B cell (primary cell): ENCODE data around the gene ASPRV1. TPM values are rescaled to one million over a fixed set of nuclear protein-coding genes. Genes with fewer than 3 reads are reported as not detected.

Experiments used
- ATAC-seq: fragments of 200-7000 bp; cut with Tn5 transposase; one replicate; pipeline ENCODE4 v1.10.0; 2021; ENCODE audit warnings: low read depth, mild to moderate bottlenecking, moderate number of reproducible peaks, moderate library complexity
- CTCF ChIA-PET: fragments of 350-600 bp; sonication (Branson Sonifier 250); formaldehyde crosslinking; loops from one replicate; lab custom pipeline; 2021; ENCODE audit warnings: antibody characterized with exemption, inconsistent platforms; lab: Charles Lee
- POLR2A ChIA-PET: fragments of 350-600 bp; sonication (Branson Sonifier 250); formaldehyde crosslinking; loops from one replicate; lab custom pipeline; 2021; ENCODE audit warnings: antibody characterized with exemption; lab: Charles Lee
- DNase-seq: peaks from one replicate; pipeline ENCODE4 v3.0.0; 2013
- H2AFZ ChIP-seq: 2 replicates; pipeline ENCODE4 v1.6.1; 2012; ENCODE audit warnings: mild to moderate bottlenecking, low read depth, low read length; ENCODE audit not compliant: insufficient read depth, poor library complexity, severe bottlenecking
- H3K27ac ChIP-seq, 2 donors: 1 replicate in 1 of 2; 2 replicates in 1 of 2; pipeline ENCODE4 v1.5.1; 2012 to 2013; ENCODE audit warnings: low read length in 2 of 2, mild to moderate bottlenecking in 2 of 2, moderate library complexity in 1 of 2
- H3K27me3 ChIP-seq, 4 experiments: fragments of 200-600 bp in 1 of 4; sonication (generic) in 1 of 4; replicated peaks in 1 of 4; 1 replicate in 2 of 4; 2 replicates in 2 of 4; pipeline versions ENCODE4 v1.6.1 to v1.7.0; 2013 to 2016; ENCODE audit warnings: low read length in 3 of 4, mild to moderate bottlenecking in 2 of 4, mixed read lengths in 1 of 4, moderate library complexity in 1 of 4; ENCODE audit not compliant: insufficient read depth in 4 of 4, control insufficient read depth in 3 of 4; ENCODE audit errors: control extremely low read depth in 1 of 4
- H3K36me3 ChIP-seq, 2 experiments: replicated peaks in 1 of 2; 1 replicate in 1 of 2; 2 replicates in 1 of 2; pipeline versions ENCODE4 v1.6.1 to v1.7.1; 2013; ENCODE audit warnings: low read length in 1 of 2; ENCODE audit not compliant: insufficient read depth in 2 of 2, control insufficient read depth in 1 of 2; ENCODE audit errors: control extremely low read depth in 1 of 2, extremely low read depth in 1 of 2
- H3K4me1 ChIP-seq, 2 donors: fragments of 200-600 bp in 1 of 2; sonication (generic) in 1 of 2; 1 replicate in 1 of 2; 2 replicates in 1 of 2; pipeline versions ENCODE4 v1.5.1 to v1.6.1; 2013 to 2017; ENCODE audit warnings: low read length in 2 of 2; ENCODE audit not compliant: control insufficient read depth in 2 of 2, insufficient read depth in 2 of 2
- H3K4me2 ChIP-seq: replicated peaks from 2 replicates; pipeline ENCODE3; 2012; ENCODE audit warnings: mild to moderate bottlenecking, low read depth, low read length; ENCODE audit not compliant: poor library complexity, severe bottlenecking
- H3K4me3 ChIP-seq, 5 experiments: fragments of 200-600 bp in 1 of 5; sonication (generic) in 1 of 5; 1 replicate in 3 of 5; 2 replicates in 2 of 5; pipeline versions ENCODE4 v1.5.1 to v1.7.0; 2011 to 2016; ENCODE audit warnings: low read length in 4 of 5, mild to moderate bottlenecking in 4 of 5, low read depth in 2 of 5, control low read depth in 1 of 5, moderate library complexity in 1 of 5; ENCODE audit not compliant: insufficient read depth in 1 of 5; ENCODE audit errors: control extremely low read depth in 1 of 5, extremely low read depth in 1 of 5
- H3K79me2 ChIP-seq: fragments of 200-600 bp; sonication (generic); one replicate; pipeline ENCODE4 v1.6.0; 2016; ENCODE audit warnings: low read length; ENCODE audit not compliant: control insufficient read depth, insufficient read depth
- H3K9ac ChIP-seq: fragments of 200-600 bp; sonication (generic); 2 replicates; pipeline ENCODE4 v1.6.1; 2017; ENCODE audit warnings: mild to moderate bottlenecking, low read length, moderate library complexity
- H3K9me3 ChIP-seq, 3 donors: one replicate each; pipeline versions ENCODE4 v1.6.1 to v1.7.1; 2013; ENCODE audit warnings: low read length in 2 of 3; ENCODE audit not compliant: control insufficient read depth in 2 of 3, insufficient read depth in 1 of 3; ENCODE audit errors: control extremely low read depth in 1 of 3
- H4K20me1 ChIP-seq: 2 replicates; pipeline ENCODE4 v1.6.0; 2012; ENCODE audit warnings: mild to moderate bottlenecking, low read length; ENCODE audit not compliant: insufficient read depth, control insufficient read depth, poor library complexity, severe bottlenecking
- H3K27ac Mint-ChIP-seq: one replicate; pipeline ENCODE4 v1.8.0; 2021; ENCODE audit warnings: mixed read lengths
- H3K27me3 Mint-ChIP-seq: one replicate; pipeline ENCODE4 v1.8.0; 2021; ENCODE audit warnings: mixed read lengths
- H3K4me1 Mint-ChIP-seq: one replicate; pipeline ENCODE4 v1.8.0; 2021; ENCODE audit warnings: mixed read lengths
- H3K4me3 Mint-ChIP-seq: one replicate; pipeline ENCODE4 v1.8.0; 2021; ENCODE audit warnings: mixed read lengths
- H3K9me3 Mint-ChIP-seq: one replicate; pipeline ENCODE4 v1.8.0; 2022; ENCODE audit warnings: mixed read lengths; ENCODE audit not compliant: insufficient read depth
- EZH2 ChIP-seq: IDR thresholded peaks from 2 replicates; pipeline ENCODE4 v1.6.1; 2012; ENCODE audit warnings: borderline replicate concordance, low read depth, mild to moderate bottlenecking, moderate library complexity, low read length; ENCODE audit not compliant: insufficient read depth, poor library complexity, severe bottlenecking
- WGBS: methylation state at CpG from one replicate; pipeline ENCODE4 v1.1.5; 2013; ENCODE audit warnings: missing lambda C conversion rate; ENCODE audit not compliant: insufficient coverage; 5-methylcytosine and 5-hydroxymethylcytosine counted together
- intact Hi-C: fragments of 100-400 bp; cut with micrococcal nuclease; formaldehyde crosslinking; loops from one replicate; pipeline ENCODE4 v1.10.0; 2022
- polyA plus RNA-seq: library from polyadenylated mRNA; depleted of rRNA; stranded (reverse); fragments of >200 nt; gene quantifications from 2 replicates; pipeline ENCODE4 v1.2.3, GENCODE V29; 2012
- total RNA-seq, 2 donors: library from RNA; stranded (reverse); fragments of 120-200 nt in 1 of 2; gene quantifications; 1 replicate in 1 of 2; 2 replicates in 1 of 2; pipeline versions ENCODE4 v1.2.3 to v1.2.4, GENCODE V29; 2013 to 2022
- TF ChIP-seq, protein P1 (sequence below): fragments of 200-600 bp; IDR thresholded peaks from one replicate; pipeline ENCODE4 v1.8.0; 2022; ENCODE audit warnings: antibody characterized with exemption, mild to moderate bottlenecking

ASPRV1 gene
- total and polyA plus RNA-seq, 2 donors (not counting 1 experiment from before 2014, with no cell fraction given) = 1.1 TPM

DNA sequence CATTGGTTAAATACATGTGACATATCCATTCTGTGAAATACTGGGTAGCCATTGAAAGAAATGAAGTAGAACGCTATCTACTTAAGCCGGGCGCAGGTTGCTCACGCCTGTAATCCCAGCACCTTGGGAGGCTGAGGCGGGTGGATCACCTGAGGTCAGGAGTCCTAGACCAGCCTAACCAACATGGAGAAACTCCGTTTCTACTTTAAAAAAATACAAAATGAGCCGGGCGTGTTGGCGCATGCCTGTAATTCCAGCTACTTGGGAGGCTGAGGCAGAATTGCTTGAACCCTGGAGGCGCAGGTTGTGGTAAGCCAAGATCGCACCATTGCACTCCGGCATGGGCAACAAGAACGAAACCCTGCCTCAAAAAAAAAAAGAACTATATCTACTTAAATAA is 45.7 kb upstream of the ASPRV1 start:
- DNase-seq (no peak), ATAC-seq (no peak)
- Histone ChIP-seq H2AFZ (no peak overlapping the region), H3K27ac (no peak overlapping the region), H3K4me3 (no peak overlapping the region), H3K4me1 (peaks cover 0 to 6% of the 10 kb centered on the region in 2 donors), H3K4me2 (no peak overlapping the region), H3K36me3 (no peaks in the 10 kb centered on the region), H3K27me3 (no peaks in the 10 kb centered on the region), H3K79me2 (no peaks in the 10 kb centered on the region), H4K20me1 (no peaks in the 10 kb centered on the region), H3K9me3 (no peaks in the 10 kb centered on the region), H3K9ac (no peak overlapping the region)
- TF ChIP-seq EZH2 = no peak
- TF ChIP-seq, protein P1, sequence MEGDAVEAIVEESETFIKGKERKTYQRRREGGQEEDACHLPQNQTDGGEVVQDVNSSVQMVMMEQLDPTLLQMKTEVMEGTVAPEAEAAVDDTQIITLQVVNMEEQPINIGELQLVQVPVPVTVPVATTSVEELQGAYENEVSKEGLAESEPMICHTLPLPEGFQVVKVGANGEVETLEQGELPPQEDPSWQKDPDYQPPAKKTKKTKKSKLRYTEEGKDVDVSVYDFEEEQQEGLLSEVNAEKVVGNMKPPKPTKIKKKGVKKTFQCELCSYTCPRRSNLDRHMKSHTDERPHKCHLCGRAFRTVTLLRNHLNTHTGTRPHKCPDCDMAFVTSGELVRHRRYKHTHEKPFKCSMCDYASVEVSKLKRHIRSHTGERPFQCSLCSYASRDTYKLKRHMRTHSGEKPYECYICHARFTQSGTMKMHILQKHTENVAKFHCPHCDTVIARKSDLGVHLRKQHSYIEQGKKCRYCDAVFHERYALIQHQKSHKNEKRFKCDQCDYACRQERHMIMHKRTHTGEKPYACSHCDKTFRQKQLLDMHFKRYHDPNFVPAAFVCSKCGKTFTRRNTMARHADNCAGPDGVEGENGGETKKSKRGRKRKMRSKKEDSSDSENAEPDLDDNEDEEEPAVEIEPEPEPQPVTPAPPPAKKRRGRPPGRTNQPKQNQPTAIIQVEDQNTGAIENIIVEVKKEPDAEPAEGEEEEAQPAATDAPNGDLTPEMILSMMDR = no peak
- no peak overlapping the region for H3K4me3 Mint-ChIP-seq
- CTCF ChIA-PET = no interaction called here
- WGBS = 97% methylated on average over 8 of the region's 13 CpGs
- no peaks in the 10 kb centered on the region for H3K9me3 Mint-ChIP-seq
- no peaks in the 10 kb centered on the region for H3K27me3 Mint-ChIP-seq
- intact Hi-C loops = no loop called here
- H3K4me1 Mint-ChIP-seq = peaks cover 17% of the 10 kb centered on the region
- POLR2A ChIA-PET = no interaction called here
- H3K27ac Mint-ChIP-seq = no peak overlapping the region

DNA sequence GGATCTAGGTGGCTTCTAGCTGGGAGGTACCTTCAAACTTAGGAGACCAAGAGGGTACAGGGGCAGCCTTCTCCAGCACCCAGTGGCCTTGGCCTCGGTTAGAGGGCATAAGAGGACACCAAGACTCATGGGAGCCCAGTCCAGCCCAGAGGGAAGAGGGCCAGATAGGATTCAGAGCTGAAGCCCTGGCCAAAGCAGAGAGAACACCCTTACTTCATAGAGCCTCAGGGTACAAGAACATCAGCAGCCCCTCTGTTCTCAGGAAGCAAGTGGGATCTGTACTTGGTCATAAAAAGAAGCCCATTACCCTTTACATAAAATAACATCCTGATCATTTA is 45.0 kb upstream of the ASPRV1 start:
- no peaks in the 10 kb centered on the region for H3K27me3 Mint-ChIP-seq
- no peak overlapping the region for H3K4me3 Mint-ChIP-seq
- peaks cover 18% of the 10 kb centered on the region for H3K4me1 Mint-ChIP-seq
- Histone ChIP-seq H3K27ac (no peak overlapping the region), H3K9me3 (no peaks in the 10 kb centered on the region), H3K4me3 (no peak overlapping the region), H3K4me2 (no peak overlapping the region), H3K27me3 (no peaks in the 10 kb centered on the region), H3K9ac (no peak overlapping the region), H2AFZ (no peak overlapping the region), H3K36me3 (no peaks in the 10 kb centered on the region), H3K79me2 (no peaks in the 10 kb centered on the region), H4K20me1 (no peaks in the 10 kb centered on the region), H3K4me1 (peaks cover 0 to 6% of the 10 kb centered on the region in 2 donors)
- intact Hi-C loops = no loop called here
- ChIA-PET POLR2A (no interaction called here), CTCF (no interaction called here)
- ATAC-seq (no peak), DNase-seq (no peak)
- WGBS = no CpG with 5 or more reads among the region's 1 CpG
- no peaks in the 10 kb centered on the region for H3K9me3 Mint-ChIP-seq
- TF ChIP-seq EZH2 = no peak
- TF ChIP-seq, protein P1 = no peak
- no peak overlapping the region for H3K27ac Mint-ChIP-seq
